GM19372 (cell line): ENCODE data around the gene DEAF1.
"Not testable (repeated sequence)": the region's sequence is repeated elsewhere in the genome, so short reads cannot be mapped to it uniquely, and the experiment has no call there.

Source experiments
- ATAC-seq: cut with Tn5 transposase; IDR thresholded peaks from one replicate; pipeline ENCODE4 v1.9.1; 2021; ENCODE audit warnings: mild to moderate bottlenecking, low read depth, moderate library complexity; ENCODE audit not compliant: unreplicated experiment

Gene DEAF1

DNA sequence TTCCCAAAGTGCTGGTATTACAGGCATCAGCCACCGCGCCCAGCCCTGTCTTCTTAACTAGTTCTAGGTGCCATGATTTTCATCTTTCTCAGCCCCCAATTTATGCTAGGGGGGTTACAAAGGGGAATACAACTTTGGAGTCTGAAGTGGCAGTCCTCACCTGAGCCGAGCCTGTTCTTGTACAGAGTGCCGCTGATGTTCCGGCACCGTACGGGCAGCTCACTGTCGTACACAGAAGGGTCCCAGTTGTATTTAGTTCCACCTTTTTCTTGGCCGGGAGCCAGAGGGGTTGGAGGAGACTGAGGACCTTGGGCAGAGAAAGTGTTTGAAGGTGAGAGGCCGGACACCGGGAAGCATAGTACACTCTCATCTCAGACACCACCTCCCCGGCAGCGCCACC is 7.3 kb downstream of the DEAF1 start:
- no peak for ATAC-seq

DNA sequence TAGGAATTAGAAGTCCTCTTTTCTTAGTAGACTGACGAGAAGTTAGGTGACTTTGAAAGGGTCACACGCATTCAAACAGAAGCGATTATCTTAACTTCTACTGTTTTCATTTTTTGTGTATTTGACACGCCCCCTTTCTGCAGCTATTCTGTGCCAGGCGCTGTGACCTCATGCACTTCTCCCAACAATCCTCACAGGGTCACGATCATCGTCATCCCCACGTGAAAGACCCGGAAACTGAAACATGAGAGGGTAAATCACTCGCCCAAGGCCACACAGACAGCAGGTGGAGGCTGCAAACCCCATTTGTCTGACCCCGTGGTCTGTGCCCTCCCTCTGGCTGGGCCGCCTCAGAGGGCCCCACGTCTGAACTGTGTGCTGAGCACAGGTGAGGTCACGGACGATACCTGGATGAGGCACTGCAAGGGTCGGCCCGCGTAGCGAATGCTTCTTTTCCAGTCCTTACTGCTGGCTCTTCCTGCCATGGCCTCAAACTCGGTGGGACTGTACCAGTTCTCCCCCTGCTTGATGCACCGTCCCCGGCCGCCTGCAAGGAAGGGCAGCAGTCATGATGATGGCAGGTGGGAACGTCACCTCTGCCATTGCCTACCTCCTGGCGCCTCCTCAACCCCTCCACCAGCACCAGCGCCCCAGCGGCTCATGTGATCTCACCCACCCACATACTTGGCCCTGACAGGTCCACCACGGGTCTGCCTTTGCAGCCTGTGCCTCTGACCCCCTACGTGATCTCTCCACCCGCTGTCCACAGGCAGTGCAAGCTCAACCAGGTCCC is 8.4 kb downstream of the DEAF1 start:
- no peak for ATAC-seq

DNA sequence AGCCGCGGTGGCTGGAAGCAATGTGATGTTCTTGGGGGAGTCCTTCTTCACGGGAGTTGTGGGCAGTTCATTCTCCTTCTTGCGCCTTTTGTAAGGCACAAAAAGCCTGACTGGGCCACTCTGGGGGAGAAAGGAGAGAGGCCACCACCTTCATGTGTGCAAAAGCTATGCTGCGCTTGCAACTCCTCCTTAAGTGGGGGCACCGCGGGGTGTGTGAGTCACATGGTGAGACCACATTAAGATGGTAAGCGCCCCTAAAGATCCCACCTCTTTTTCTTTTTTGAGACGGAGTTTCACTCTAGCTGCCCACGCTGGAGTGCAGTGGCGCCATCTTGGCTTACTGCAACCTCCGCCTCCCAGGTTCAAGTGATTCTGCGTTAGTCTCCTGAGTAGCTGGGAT is 14.1 kb downstream of the DEAF1 start:
- ATAC-seq = no peak

DNA sequence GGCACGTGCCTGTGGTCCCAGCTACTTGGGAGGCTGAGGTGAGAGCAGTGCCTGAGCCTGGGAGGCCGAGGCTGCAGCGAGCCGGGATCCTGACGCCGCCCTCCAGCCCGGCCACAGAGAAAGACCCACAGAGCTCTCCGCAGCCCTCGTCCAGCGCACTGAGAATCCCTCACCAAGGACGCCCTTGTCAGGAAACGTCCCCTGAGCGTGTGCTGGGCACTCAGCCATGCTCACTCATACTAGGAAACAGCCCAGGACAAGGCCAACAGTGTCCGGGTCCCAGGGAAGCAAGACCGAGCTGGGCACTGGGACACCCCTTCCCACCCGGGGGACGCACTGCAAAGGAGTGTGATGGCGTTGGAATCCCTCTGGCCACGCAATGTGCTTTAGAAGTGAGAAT is 14.5 kb downstream of the DEAF1 start:
- ATAC-seq = no peak

DNA sequence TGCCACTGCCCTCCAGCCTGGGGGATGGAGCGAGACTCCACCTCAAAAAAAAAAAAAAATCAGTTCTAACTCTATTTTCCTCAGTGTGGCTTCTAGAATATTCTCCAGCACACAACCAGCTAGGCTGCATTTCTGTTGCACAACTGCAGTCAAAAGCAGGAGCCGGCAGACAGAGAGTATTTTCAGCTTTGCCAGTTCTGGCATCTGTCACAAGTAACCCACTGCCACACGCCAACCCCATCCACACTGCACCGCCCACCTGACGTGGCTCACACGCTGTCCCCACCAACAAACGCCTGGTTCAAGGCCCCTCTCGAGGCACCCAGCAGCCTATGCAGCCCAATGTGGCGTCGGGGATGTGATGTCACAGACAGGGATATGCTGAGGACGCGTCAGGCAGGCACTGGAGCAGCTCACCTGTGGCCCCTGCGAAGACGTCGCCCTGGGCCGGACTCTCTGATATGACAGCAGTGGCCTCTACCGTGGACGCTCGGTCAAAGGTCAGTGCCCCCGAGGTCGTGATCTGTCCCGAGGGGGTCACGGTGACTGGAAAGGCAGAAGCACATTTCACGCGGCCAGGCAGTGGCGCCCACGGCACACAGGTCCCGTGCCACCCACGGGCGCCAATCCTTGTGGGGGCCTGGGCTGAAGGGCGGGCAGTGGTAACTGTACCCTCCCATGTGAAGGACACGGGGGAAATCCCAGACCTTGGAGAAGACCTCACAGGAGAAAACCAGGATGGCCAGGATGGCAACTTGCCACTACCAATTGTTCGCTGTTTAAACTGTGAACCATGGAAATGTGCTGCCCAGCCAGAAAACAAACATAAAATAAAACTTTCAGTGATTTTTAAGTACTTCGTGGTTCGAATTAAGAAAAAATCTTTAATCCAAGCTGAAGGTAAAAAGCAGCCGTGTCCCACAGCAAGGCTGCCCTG is 15.5 kb downstream of the DEAF1 start:
- no peak for ATAC-seq

DNA sequence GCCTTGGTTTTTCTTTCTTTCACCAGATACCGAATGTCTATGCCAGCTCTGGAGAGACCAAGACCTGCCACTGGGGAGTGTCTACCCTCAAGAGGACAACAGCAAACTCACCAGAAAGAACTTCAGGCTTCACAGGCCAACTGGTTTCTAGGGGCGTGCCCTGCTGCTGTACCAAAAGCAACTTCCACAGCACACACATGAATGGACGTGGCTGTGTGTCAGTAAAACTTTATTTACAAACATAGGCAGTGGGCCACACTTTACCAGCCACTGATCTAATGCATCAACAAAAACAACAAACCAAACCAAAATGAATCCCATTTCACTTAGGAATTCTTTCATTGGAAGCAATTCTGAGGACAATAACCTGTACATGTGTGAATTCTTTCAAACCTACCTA is 16.7 kb downstream of the DEAF1 start:
- ATAC-seq = no peak

DNA sequence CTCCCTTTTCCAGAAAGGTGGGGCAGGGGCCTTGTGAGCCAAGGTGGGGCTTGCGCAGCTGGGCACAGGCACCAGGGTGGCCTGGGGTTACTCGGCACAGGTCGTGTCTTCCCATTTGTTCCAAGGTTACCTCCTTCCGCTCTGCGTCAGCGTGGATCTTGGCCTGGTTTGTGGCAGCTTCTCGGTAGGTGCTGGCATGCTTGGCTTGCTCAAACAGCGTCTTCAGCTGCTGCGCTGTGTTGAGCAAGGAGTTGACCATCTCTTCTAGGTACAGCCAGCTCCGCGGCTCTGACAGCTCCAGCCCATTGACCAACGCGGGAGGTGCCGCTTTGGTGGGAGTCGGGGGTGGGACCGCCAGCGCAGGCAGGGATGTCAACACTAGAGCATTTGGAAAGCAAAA is 20.6 kb downstream of the DEAF1 start:
- ATAC-seq = no peak

DNA sequence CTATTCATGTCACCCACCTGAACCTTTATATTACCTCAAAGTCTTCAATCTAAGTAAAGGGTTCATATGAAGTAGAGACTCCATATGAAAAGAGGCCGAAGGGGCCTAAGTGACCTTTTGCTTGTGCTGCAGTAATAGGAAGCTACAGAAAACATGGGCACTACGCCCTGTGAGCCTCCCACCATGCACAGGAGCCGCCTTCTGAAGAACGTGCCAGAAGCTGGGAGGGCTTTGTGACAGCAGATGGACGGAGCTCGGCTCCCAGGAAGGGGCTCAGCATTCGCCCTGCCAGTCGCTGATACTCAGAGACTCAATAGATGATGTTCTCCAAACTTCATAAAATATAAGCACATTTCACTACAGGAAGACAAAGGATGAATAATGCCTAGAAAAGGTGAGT is 21.2 kb downstream of the DEAF1 start:
- ATAC-seq = no peak

DNA sequence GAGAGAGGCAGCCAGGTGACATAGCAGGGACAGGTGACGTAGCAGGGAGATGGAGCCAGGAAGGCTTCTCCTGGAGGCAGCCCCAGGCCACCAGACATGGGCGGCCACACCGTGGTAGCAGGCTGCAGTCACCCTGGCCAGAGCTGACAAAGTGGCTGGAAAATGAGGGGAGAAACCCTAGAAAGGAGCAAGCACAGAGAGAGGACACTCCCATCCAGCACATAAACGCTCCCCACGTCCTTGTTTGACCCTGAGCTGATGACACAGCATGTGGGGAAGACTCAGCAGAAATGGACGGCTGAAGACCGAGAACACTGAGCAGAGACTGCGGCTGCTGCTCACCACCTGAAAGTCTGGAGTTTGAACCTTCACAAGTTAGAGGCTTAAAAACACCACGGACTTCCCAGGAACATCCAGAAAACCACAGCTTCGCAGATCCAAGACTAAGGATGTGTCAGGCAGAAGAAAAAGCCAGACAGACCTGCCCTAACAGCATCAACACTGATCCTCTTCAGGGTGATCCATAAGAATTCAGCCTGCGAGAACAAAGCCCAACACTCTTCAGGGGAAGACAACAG is 29.2 kb downstream of the DEAF1 start:
- no peak for ATAC-seq

DNA sequence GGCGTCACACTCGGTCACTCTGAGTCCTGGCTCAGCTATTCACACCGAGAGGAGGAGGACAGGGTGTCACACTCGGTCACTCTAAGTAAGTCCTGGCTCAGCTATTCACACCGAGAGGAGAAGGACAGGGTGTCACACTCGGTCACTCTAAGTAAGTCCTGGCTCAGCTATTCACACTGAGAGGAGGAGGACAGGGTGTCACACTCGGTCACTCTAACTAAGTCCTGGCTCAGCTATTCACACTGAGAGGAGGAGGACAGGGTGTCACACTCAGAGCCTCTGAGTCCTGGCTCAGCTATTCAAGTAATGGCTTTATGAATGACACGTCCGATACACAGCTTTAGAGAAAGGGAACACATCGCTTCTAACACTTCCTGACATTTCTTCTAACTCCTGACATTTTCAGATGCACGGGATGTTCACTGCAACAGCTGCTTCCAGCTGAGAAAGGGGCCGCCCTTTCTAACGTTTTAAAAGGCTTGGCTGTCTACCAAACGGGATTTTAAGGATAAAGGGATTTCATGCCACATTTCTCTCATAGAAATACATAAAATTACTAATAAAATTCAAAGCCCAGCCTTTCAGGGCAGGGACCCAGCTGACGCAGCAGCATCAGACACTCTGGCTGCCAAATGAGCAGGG is 29.8 kb downstream of the DEAF1 start:
- no peak for ATAC-seq

DNA sequence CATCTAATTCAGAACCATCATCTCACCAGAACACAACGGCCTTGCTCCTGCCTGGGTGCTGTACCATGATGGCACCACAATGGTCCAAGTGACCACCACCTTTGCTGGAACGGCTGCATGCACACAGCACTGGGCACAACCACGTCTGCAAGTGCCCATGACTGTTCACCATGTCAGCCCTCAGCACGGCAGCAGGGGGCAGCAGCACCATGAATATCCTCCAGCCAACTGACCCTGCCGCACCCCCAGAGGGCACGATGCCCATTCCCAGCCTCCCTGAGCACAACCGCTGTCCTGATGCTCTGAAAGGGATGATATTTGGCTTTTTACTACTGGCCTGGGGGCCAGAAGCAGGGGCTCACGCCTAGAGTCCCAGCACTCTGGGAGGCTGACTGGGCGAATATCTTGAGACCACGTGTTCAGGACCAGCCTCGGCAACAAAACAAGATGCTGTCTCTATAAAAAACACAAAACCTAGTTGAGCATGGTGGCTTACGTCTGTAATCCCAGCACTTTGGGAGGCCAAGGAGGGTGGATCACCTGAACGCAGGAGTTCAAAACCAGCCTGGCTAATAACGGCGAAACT is 32.2 kb downstream of the DEAF1 start:
- no peak for ATAC-seq

DNA sequence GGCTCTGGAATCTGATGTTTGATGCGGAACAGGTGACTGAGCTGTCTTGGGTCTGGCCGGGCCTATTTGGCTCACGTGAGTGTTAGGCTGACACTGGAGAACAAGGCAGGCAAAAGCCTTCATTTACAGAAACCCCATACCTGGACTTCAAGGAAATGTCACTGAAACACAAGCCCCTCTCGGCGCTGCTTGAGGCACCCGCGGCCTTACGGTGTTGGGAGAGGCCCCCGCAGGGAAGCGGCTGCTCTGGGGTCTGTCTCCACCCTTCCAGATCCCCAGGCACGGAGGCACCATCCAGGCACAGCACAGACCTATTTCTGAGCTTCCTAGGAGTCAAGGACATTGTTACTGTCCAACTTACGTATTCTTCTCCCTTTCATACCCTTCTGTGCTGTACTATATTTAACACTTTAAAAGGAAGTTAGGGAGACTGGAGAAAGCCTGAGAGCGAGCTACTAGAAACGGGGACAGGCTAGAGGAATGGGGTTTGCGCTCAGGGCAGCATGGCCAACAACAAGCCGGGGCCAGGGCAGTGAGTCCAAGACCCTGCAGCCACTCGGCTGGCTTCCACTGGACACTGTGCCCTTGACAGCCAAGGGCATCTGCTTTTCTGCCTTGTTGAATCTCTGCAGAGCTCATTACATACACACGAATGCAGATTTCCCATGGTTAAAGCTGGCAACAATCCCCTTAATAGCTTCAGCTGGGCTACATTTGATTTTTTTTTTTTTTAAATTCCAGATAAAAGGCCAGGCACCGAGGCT is 34.2 kb downstream of the DEAF1 start:
- ATAC-seq = no peak

DNA sequence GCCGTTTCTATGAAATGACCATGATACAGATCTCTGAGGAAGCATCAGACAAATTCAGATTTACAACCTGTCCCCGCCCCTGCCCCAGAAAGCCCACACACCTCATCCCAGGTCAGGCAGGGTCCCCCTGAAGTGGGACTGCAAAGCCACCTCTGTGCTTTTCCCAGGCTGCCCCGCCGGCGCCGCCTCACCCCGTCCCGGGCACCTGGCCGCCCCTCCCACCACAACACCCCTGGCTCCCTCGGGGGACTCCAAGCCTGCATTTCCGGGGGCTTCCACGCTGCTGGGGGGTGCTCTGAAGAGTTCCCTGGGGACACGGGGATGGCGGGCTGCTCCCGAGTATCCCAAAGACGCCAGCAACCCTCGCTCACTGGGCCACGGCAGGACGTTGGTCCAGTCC is 34.7 kb downstream of the DEAF1 start:
- ATAC-seq = no peak

DNA sequence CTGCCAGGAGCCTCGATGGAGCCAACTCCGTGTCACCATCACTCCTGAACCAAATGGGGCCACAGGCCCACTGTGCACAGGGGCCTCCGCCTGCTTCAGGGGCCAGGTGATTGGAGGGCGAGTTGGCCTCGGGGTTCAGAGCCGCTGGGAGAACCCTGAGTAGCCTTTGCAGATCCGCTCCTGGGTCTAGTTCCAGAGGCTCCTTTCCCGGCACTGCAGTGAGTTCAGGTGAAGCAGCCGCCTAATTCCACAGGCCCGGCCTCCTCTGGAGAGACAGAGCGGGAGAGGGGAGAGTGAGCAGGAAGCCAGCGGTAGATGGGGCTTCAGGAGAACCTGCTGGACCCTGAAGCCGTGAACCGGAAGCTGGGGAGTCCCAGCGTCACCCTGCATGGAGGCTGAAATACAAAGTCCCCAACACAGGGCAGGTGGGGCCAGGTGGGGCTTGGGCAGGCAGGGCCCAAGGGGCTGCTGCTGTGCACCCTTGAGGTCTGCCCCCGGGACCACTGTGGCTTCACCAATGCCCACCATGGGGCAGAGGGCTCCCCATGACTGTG is 35.4 kb downstream of the DEAF1 start:
- ATAC-seq = no peak

DNA sequence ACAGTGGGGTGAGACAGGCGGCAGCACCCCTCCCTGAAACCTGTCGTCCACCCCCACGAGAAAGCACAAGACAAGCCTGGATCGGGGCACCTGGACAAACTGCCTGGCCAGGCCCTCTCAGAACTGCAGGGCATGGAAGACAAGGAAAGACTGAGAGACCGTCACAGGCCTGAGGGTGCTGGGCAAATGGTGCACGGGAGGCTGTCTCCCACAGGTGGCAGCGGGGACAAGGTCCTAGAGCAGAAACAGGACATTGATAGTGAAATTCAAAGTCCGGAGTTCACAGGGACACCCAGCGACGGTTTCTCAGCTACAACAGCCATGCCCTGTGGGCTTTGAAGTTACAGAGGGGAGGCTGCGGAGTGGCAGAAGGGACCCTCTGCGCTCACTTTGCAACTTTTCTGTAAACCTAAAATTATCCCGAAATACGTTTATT is 37.3 kb downstream of the DEAF1 start:
- ATAC-seq = no peak

DNA sequence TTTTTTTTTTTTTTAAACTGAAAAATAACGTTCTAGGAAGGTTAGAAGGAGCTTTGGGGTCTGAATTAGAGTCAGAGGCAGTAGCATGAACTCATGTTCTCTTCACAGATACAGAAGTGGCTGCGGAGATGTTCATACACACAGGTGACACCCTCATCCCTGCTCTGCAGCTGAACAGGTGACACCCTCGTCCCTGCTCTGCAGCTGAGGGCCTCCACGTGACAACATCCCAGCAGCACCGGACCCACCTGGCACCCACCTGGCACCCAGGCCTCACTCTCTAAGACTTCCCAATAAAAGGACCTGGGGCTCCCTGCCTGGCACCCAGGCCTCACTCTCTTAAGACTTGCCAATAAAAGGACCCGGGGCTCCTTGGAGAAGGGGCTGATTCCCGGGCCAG is 38.2 kb downstream of the DEAF1 start:
- no peak for ATAC-seq

DNA sequence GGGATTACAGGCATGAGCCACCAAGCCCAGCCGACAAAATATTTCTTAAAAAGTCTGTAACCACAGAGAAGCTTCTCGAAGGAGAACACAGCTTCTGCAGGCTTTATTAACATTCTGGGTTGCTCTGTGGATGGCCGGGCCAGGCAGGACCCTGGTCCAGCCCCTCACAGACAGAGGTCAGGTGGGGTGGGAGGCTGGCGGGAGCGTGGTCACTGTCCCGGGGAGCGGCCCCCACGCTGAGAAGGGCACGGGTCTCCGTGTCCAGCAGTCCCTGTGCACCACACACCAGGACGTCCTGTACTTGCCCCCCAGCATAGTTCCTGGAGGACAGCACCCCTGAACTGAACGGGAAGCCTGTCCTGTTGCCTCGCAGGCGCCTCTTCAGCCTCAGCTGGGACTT is 38.6 kb downstream of the DEAF1 start:
- no peak for ATAC-seq

DNA sequence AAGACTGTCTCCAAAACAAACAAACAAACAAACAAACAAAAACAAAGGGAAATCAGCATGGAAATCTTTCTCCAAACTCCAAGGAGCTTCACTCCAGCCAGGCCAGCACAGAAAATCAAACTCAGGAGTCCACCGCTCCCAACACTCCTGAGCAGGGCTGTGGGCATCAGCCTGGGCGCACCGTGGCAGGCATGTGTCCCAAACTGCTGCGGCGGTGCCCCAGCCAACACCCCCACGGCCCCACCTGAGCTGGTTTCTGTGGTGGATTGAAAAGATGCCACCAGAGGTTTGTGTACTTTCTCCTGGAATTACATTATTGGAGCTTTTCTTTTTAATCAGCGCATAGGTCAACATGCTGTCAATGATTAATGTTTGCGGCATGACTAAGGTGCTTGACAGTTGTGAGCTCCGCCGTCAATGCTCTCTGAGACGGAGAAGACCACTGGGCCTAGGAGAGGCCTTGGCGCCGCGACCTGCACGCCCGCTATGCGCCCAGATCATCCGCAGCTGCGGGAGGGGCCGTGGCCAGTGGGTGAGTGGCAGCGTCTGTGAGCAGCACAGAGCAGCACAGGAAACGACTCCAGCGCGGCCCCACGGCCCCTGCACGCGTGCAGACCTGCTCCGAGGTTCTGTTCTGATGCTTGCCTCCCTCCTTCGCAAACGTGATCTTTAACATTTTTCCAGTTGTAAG is 39.8 kb downstream of the DEAF1 start:
- ATAC-seq = no peak

DNA sequence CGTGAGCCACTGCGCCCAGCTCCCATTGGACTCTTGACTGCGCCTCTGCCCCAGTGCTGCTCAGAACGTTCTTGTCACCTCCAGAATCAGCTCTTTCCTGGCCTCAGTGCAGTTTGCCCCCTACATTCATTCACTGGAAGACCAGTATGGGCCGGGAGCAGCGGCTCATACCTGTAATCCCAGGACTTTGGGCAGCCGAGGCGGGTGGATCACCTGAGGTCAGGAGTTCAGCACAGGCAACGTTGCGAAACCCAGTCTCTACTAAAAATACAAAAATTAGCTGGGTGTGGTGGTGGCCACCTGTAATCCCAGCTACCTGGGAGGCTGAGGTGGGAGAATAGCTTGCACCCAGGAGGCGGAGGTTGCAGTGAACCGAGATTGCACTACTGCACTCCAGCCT is 40.6 kb downstream of the DEAF1 start:
- ATAC-seq = not testable (repeated sequence)
